Measurements from ENCODE around the gene DPM2.

DNA sequence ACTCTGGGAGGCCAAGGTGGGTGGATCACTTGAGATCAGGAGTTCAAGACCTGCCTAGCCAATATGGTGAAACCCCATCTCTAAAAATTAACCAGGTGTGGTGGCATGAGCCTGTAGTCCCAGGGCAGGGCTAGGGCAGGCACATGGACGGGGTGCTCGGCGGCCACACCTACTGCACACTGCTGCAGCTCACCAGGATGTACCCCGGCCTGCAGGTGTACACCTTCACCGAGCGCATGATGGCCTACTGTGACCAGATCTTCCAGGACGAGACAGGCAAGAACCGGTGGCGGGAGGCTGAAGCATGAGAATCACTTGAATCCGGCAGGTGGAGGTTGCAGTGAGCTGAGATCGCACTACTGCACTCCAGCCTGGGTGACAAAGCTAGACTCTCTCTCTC lies 24.0 kb downstream of the DPM2 start:
- TF ChIP-seq POLR2A (IDR thresholded peaks at IDR 0.05; ENCODE audit: low read length) (no peak), GATA1 (IDR thresholded peaks at IDR 0.05; ENCODE audit: low read depth, low read length) (no peak)
